HCT116 (cell line): Measurements from ENCODE around the gene ANO9. TPM values are rescaled to one million over a fixed set of nuclear protein-coding genes. Genes with fewer than 3 reads are reported as not detected.

ENCODE experiments used
- ATAC-seq: fragments of 200-7000 bp; cut with Tn5 transposase; 2 replicates; pipeline ENCODE4 v1.9.1; 2020; ENCODE audit warnings: mild to moderate bottlenecking, moderate library complexity
- BruUV-seq: library from RNA; stranded (reverse); fragments of 400-500 nt; replicated peaks from 2 replicates; lab custom pipeline; 2021; lab: Mats Ljungman, UMichigan
- CTCF ChIA-PET: fragments of 300-600 bp; sonication (Branson Sonifier 250); formaldehyde crosslinking; loops from one replicate; lab custom pipeline; 2021; ENCODE audit warnings: antibody characterized with exemption; lab: Charles Lee
- POLR2A ChIA-PET: fragments of 300-600, 350-600 bp; sonication (Branson Sonifier 250); formaldehyde crosslinking; loops from one replicate; lab custom pipeline; 2021; ENCODE audit warnings: antibody characterized with exemption; lab: Charles Lee
- RAD21 ChIA-PET, 2 experiments: fragments of 300-600 bp; sonication (Branson Sonifier 250); formaldehyde crosslinking; loops; one replicate each; lab custom pipeline; 2023; ENCODE audit warnings: low total read pairs in 2 of 2; ENCODE audit not compliant: uncharacterized antibody in 2 of 2, unreplicated experiment in 2 of 2, low non-redundant PET in 1 of 2; lab: Charles Lee
- DNase-seq: peaks from one replicate; pipeline ENCODE4 v3.0.0-alpha.2; 2010; ENCODE audit warnings: low read depth, low spot score
- H2AFZ ChIP-seq: fragments of 200-600 bp; shearing (Covaris generic), sonication (generic); 2 replicates; pipeline ENCODE4 v1.6.1; 2017; ENCODE audit warnings: low read depth, mixed run types, mixed read lengths, antibody characterized with exemption, low read length; ENCODE audit not compliant: poor library complexity, severe bottlenecking
- H3K27ac ChIP-seq: 2 replicates; pipeline ENCODE4 v1.5.1; 2012; ENCODE audit warnings: low read depth, low read length
- H3K27me3 ChIP-seq: fragments of 200-600 bp; sonication (generic); 2 replicates; pipeline ENCODE4 v1.6.1; 2016; ENCODE audit warnings: mixed run types, low read length, mixed read lengths; ENCODE audit not compliant: insufficient read depth
- H3K36me3 ChIP-seq, 2 experiments: fragments of 200-500 bp in 1 of 2; fragments of 200-600 bp in 1 of 2; sonication (Bioruptor generic) in 1 of 2; sonication (generic) in 1 of 2; 2 replicates each; pipeline versions ENCODE4 v1.5.1 to v1.6.1; 2014 to 2016; ENCODE audit warnings: low read length in 2 of 2, inconsistent platforms in 1 of 2, mixed read lengths in 1 of 2, mixed run types in 1 of 2; ENCODE audit not compliant: insufficient read depth in 2 of 2, control insufficient read depth in 1 of 2
- H3K4me1 ChIP-seq, 2 experiments: fragments of 200-600 bp in 1 of 2; sonication (generic) in 1 of 2; 2 replicates each; pipeline versions ENCODE4 v1.5.1 to v1.6.1; 2012 to 2017; ENCODE audit warnings: low read length in 2 of 2, inconsistent platforms in 1 of 2, mild to moderate bottlenecking in 1 of 2, mixed read lengths in 1 of 2, mixed run types in 1 of 2, moderate library complexity in 1 of 2; ENCODE audit not compliant: insufficient read depth in 2 of 2, control insufficient read depth in 1 of 2
- H3K4me2 ChIP-seq: fragments of 200-600 bp; sonication (generic); 2 replicates; pipeline ENCODE4 v1.6.1; 2017; ENCODE audit warnings: mixed run types, low read length, mixed read lengths
- H3K4me3 ChIP-seq, 2 experiments: fragments of 200-600 bp in 1 of 2; sonication (generic) in 1 of 2; replicated peaks in 1 of 2; 2 replicates each; pipeline ENCODE4 v1.5.1; 2011 to 2016; ENCODE audit warnings: low read length in 2 of 2, control low read depth in 1 of 2, low read depth in 1 of 2, mild to moderate bottlenecking in 1 of 2, mixed read lengths in 1 of 2, mixed run types in 1 of 2
- H3K79me2 ChIP-seq: fragments of 200-600 bp; sonication (generic); 2 replicates; pipeline ENCODE4 v1.6.1; 2017; ENCODE audit warnings: mild to moderate bottlenecking, mixed run types, low read length, moderate library complexity, mixed read lengths; ENCODE audit not compliant: insufficient read depth
- H3K9ac ChIP-seq: fragments of 200-600 bp; sonication (generic); 2 replicates; pipeline ENCODE4 v1.6.1; 2016; ENCODE audit warnings: low read length, mixed read lengths
- H3K9me2 ChIP-seq: fragments of 200-600 bp; sonication (generic), shearing (Covaris generic); 2 replicates; pipeline ENCODE4 v1.6.1; 2017; ENCODE audit warnings: mixed run types, mild to moderate bottlenecking, moderate library complexity; ENCODE audit not compliant: insufficient read depth
- H3K9me3 ChIP-seq, 2 experiments: fragments of 200-500 bp in 1 of 2; fragments of 200-600 bp in 1 of 2; sonication (Bioruptor generic) in 1 of 2; sonication (generic) in 1 of 2; 2 replicates each; pipeline ENCODE4 v1.6.1; 2014 to 2017; ENCODE audit warnings: low read length in 2 of 2, mixed read lengths in 2 of 2, inconsistent platforms in 1 of 2, low read depth in 1 of 2, mild to moderate bottlenecking in 1 of 2, mixed run types in 1 of 2, moderate library complexity in 1 of 2; ENCODE audit not compliant: control insufficient read depth in 1 of 2, insufficient read depth in 1 of 2
- H4K20me1 ChIP-seq: fragments of 200-600 bp; sonication (generic), shearing (Covaris generic); 2 replicates; pipeline ENCODE4 v1.6.1; 2017; ENCODE audit warnings: mixed run types, mild to moderate bottlenecking, moderate library complexity; ENCODE audit not compliant: insufficient read depth
- CBX3 ChIP-seq: IDR thresholded peaks from 2 replicates; pipeline ENCODE4 v1.6.1; 2012; ENCODE audit warnings: low read depth
- CEBPB ChIP-seq: IDR thresholded peaks from 2 replicates; pipeline ENCODE4 v1.6.1; 2012; ENCODE audit warnings: low read depth
- EZH2 ChIP-seq: fragments of 200-600 bp; sonication (generic); IDR thresholded peaks from 2 replicates; pipeline ENCODE4 v1.6.1; 2017; ENCODE audit warnings: antibody characterized with exemption, mixed run types
- EZH2phosphoT487 ChIP-seq: fragments of 200-600 bp; IDR thresholded peaks from 2 replicates; pipeline ENCODE4 v1.6.1; 2018; ENCODE audit warnings: antibody characterized with exemption, borderline replicate concordance
- POLR2AphosphoS5 ChIP-seq: IDR thresholded peaks from 2 replicates; pipeline ENCODE4 v1.6.1; 2011; ENCODE audit warnings: mild to moderate bottlenecking, low read depth, low read length, moderate library complexity
- RAD21 ChIP-seq: IDR thresholded peaks from 2 replicates; pipeline ENCODE4 v1.6.1; 2012; ENCODE audit warnings: low read depth, mild to moderate bottlenecking
- SIN3A ChIP-seq: IDR thresholded peaks from 2 replicates; pipeline ENCODE4 v1.6.1; 2012; ENCODE audit warnings: low read depth
- SP1 ChIP-seq: IDR thresholded peaks from 2 replicates; pipeline ENCODE4 v1.6.1; 2012; ENCODE audit warnings: low read depth
- ZNF274 ChIP-seq: fragments of 200-500 bp; sonication (Bioruptor generic); IDR thresholded peaks from 2 replicates; pipeline ENCODE4 v1.6.1; 2014; ENCODE audit warnings: mild to moderate bottlenecking, low read depth, low read length, inconsistent platforms
- intact Hi-C: fragments of 100-400 bp; cut with micrococcal nuclease; formaldehyde crosslinking; loops from 2 replicates; pipeline ENCODE4 v1.10.0; 2022
- total RNA-seq: library from RNA; stranded (reverse); gene quantifications from one replicate; pipeline ENCODE4 v1.2.1, GENCODE V29; 2021; ENCODE audit not compliant: unreplicated experiment
- TF ChIP-seq, protein P1 (sequence below), 3 experiments: fragments of 200-600 bp in 1 of 3; sonication (generic) in 1 of 3; IDR thresholded peaks in 2 of 3; conservative IDR thresholded peaks in 1 of 3; 2 replicates each; pipeline ENCODE4 v1.5.1; 2012 to 2017; ENCODE audit warnings: low read depth in 2 of 3, low read length in 2 of 3, antibody characterized with exemption in 1 of 3, borderline replicate concordance in 1 of 3, control low read depth in 1 of 3, mild to moderate bottlenecking in 1 of 3, mixed read lengths in 1 of 3, mixed run types in 1 of 3, moderate library complexity in 1 of 3; ENCODE audit not compliant: insufficient read depth in 1 of 3
- TF ChIP-seq, protein P2 (sequence below): IDR thresholded peaks from 2 replicates; pipeline ENCODE4 v1.6.1; 2012
- TF ChIP-seq, protein P3 (sequence below): IDR thresholded peaks from 2 replicates; pipeline ENCODE4 v1.6.1; 2012; ENCODE audit warnings: low read depth
- TF ChIP-seq, protein P4 (sequence below): IDR thresholded peaks from 2 replicates; pipeline ENCODE4 v1.6.1; 2012

ANO9 gene
- total RNA-seq, 1 experiment from 2014 or later: 70.3 TPM

GRCh38 chr11:453564-453963, 11.8 kb upstream of the ANO9 start:
- no peaks in the 10 kb centered on the region for H3K9me2 ChIP-seq
- peaks cover 14 to 23% of the 10 kb centered on the region in 2 experiments for H3K4me1 ChIP-seq
- H3K27ac ChIP-seq: no peak overlapping the region; the same call in 1 of the 2 replicates
- H4K20me1 ChIP-seq: no peaks in the 10 kb centered on the region
- H3K4me3 ChIP-seq: no peak overlapping the region
- TF ChIP-seq, protein P1, sequence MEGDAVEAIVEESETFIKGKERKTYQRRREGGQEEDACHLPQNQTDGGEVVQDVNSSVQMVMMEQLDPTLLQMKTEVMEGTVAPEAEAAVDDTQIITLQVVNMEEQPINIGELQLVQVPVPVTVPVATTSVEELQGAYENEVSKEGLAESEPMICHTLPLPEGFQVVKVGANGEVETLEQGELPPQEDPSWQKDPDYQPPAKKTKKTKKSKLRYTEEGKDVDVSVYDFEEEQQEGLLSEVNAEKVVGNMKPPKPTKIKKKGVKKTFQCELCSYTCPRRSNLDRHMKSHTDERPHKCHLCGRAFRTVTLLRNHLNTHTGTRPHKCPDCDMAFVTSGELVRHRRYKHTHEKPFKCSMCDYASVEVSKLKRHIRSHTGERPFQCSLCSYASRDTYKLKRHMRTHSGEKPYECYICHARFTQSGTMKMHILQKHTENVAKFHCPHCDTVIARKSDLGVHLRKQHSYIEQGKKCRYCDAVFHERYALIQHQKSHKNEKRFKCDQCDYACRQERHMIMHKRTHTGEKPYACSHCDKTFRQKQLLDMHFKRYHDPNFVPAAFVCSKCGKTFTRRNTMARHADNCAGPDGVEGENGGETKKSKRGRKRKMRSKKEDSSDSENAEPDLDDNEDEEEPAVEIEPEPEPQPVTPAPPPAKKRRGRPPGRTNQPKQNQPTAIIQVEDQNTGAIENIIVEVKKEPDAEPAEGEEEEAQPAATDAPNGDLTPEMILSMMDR (IDR thresholded peaks at IDR 0.05 in 2 of 3, conservative IDR thresholded peaks at IDR 0.05 in 1 of 3; ENCODE audit: borderline replicate concordance in 1 of 3, insufficient read depth in 1 of 3, low read depth in 2 of 3, low read length in 2 of 3): no peak
- TF ChIP-seq EZH2phosphoT487: no peak
- TF ChIP-seq SIN3A: no peak
- TF ChIP-seq EZH2: no peak
- TF ChIP-seq POLR2AphosphoS5: no peak
- no peak for TF ChIP-seq CBX3
- no peak for TF ChIP-seq RAD21
- TF ChIP-seq SP1: no peak
- TF ChIP-seq CEBPB: no peak
- TF ChIP-seq, protein P2, sequence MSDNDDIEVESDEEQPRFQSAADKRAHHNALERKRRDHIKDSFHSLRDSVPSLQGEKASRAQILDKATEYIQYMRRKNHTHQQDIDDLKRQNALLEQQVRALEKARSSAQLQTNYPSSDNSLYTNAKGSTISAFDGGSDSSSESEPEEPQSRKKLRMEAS: no peak
- TF ChIP-seq, protein P3, sequence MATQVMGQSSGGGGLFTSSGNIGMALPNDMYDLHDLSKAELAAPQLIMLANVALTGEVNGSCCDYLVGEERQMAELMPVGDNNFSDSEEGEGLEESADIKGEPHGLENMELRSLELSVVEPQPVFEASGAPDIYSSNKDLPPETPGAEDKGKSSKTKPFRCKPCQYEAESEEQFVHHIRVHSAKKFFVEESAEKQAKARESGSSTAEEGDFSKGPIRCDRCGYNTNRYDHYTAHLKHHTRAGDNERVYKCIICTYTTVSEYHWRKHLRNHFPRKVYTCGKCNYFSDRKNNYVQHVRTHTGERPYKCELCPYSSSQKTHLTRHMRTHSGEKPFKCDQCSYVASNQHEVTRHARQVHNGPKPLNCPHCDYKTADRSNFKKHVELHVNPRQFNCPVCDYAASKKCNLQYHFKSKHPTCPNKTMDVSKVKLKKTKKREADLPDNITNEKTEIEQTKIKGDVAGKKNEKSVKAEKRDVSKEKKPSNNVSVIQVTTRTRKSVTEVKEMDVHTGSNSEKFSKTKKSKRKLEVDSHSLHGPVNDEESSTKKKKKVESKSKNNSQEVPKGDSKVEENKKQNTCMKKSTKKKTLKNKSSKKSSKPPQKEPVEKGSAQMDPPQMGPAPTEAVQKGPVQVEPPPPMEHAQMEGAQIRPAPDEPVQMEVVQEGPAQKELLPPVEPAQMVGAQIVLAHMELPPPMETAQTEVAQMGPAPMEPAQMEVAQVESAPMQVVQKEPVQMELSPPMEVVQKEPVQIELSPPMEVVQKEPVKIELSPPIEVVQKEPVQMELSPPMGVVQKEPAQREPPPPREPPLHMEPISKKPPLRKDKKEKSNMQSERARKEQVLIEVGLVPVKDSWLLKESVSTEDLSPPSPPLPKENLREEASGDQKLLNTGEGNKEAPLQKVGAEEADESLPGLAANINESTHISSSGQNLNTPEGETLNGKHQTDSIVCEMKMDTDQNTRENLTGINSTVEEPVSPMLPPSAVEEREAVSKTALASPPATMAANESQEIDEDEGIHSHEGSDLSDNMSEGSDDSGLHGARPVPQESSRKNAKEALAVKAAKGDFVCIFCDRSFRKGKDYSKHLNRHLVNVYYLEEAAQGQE: no peak
- TF ChIP-seq, protein P4, sequence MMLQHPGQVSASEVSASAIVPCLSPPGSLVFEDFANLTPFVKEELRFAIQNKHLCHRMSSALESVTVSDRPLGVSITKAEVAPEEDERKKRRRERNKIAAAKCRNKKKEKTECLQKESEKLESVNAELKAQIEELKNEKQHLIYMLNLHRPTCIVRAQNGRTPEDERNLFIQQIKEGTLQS: no peak
- no peak for TF ChIP-seq ZNF274
- BruUV-seq: no TSS peak
- DNase-seq (no peak), ATAC-seq (no peak)
- CTCF ChIA-PET: no interaction called here
- H3K4me2 ChIP-seq: no peak overlapping the region
- POLR2A ChIA-PET: no interaction called here
- H3K9me3 ChIP-seq: no peaks in the 10 kb centered on the region
- H2AFZ ChIP-seq: no peak overlapping the region
- no peak overlapping the region for H3K9ac ChIP-seq
- peaks cover 11 to 26% of the 10 kb centered on the region in 2 experiments; a peak in 3 of 4 replicates for H3K36me3 ChIP-seq
- H3K27me3 ChIP-seq: no peaks in the 10 kb centered on the region
- intact Hi-C loops: loop anchor here (5.0 kb wide), 1 partner anchor 216 kb away; the partner anchor contains the start of genes PSMD13 and SIRT3
- H3K79me2 ChIP-seq: peaks cover 91% of the 10 kb centered on the region
- RAD21 ChIA-PET: no interaction called here
